Upper lobe of left lung (tissue), 6 donors: ENCODE results near the gene CTDSP1. TPM values are rescaled to one million over a fixed set of nuclear protein-coding genes. Genes with fewer than 3 reads are reported as not detected.

Source experiments
- ATAC-seq, 2 donors: fragments of 200-7000 bp; cut with Tn5 transposase; one replicate each; pipeline ENCODE4 v1.9.1; 2022; ENCODE audit warnings: mild to moderate bottlenecking in 2 of 2, moderate library complexity in 2 of 2; ENCODE audit not compliant: low FRiP score in 2 of 2
- DNase-seq, 2 donors: peaks; one replicate each; pipeline ENCODE4 v3.0.0-alpha.2; 2019 to 2020
- H3K27ac ChIP-seq, 4 donors: fragments of 200-600 bp; sonication (generic); one replicate each; pipeline ENCODE4 v1.5.1; 2016 to 2019
- H3K27me3 ChIP-seq, 4 donors: fragments of 200-600 bp; sonication (generic); one replicate each; pipeline ENCODE4 v1.5.1; 2017 to 2019
- H3K36me3 ChIP-seq, 4 donors: fragments of 200-600 bp; sonication (generic); one replicate each; pipeline ENCODE4 v1.5.1; 2016 to 2019
- H3K4me1 ChIP-seq, 4 donors: fragments of 200-600 bp; sonication (generic); one replicate each; pipeline ENCODE4 v1.5.1; 2018 to 2019
- H3K4me3 ChIP-seq, 4 donors: fragments of 200-600 bp; sonication (generic); one replicate each; pipeline ENCODE4 v1.5.1; 2017 to 2019; ENCODE audit warnings: mild to moderate bottlenecking in 2 of 4, moderate library complexity in 1 of 4
- H3K9me3 ChIP-seq, 4 donors: fragments of 200-600 bp; sonication (generic); one replicate each; pipeline ENCODE4 v1.5.1; 2018 to 2019
- EP300 ChIP-seq, 4 donors: sonication (generic); formaldehyde crosslinking; IDR thresholded peaks; one replicate each; pipeline ENCODE4 v1.5.1; 2017; ENCODE audit warnings: antibody characterized with exemption in 4 of 4, control low read depth in 2 of 4
- POLR2A ChIP-seq, 4 donors: fragments of 450-650 bp; IDR thresholded peaks; one replicate each; pipeline ENCODE4 v1.5.1; 2016 to 2017; ENCODE audit warnings: antibody characterized with exemption in 4 of 4, mild to moderate bottlenecking in 2 of 4
- POLR2AphosphoS5 ChIP-seq, 2 donors: sonication (generic); formaldehyde crosslinking; IDR thresholded peaks; one replicate each; pipeline ENCODE4 v1.5.1; 2017; ENCODE audit warnings: antibody characterized with exemption in 2 of 2
- WGBS, 2 donors: methylation state at CpG; one replicate each; pipeline ENCODE4 v1.1.5; 2017 to 2018; 5-methylcytosine and 5-hydroxymethylcytosine counted together
- total RNA-seq, 6 donors: library from RNA; depleted of rRNA in 4 of 6; stranded (reverse); fragments of >200 nt in 4 of 6; gene quantifications; one replicate each; pipeline versions ENCODE4 v1.1.0 to v1.2.1, GENCODE V29; 2016 to 2021
- TF ChIP-seq, protein P1 (sequence below), 6 experiments: fragments of 450-650 bp in 4 of 6; fragments of 200-600 bp in 2 of 6; sonication (generic) in 2 of 6; IDR thresholded peaks; one replicate each; pipeline ENCODE4 v1.5.1; 2016 to 2019; ENCODE audit warnings: antibody characterized with exemption in 6 of 6
- donor health status: DM: no; HTN: no; CAD: no; lungs with moderate emphysema.
- donor health status: DM: no; HTN: yes; CAD: no; lungs with severe emphysema.

CTDSP1 gene
- total RNA-seq, 6 donors from 2014 or later: 96.6 to 239 (median 189) TPM

DNA sequence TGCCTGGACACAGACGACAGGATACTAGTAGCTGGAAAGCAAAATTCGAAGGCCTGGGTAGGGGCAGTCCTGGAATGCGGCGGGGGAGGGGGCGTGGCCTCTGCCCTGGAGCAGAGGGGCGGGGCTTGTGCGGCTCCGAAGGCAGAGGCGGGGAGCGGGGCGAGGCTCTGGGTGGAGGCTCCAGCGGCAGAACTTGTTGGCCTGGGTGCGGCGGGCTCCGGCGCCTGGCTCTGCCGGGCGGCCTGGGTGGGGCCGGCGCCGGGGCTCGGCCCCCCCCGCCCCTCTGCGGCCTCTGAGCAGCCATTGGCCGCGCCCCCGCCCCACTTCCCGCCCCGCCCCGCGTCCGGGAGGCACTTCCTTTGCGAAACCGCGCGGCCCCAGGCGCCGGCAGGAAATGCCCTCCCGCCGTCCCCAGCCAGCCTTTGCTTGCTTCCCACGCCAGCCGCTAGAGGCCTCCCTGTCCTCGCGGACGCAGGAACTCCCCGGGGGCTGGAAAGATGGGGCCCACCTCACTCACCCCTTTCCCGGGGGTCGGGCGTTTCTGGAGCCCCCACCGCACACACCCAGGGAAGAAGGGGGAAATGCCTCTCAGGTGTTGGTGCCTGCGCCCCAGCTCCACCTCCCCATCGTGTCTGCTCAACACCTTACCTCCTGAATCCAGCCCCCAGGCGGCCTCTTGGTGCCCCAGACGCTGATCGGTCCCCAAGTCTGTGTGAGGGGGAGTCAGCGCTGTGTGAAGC is 6.7 kb downstream of the CTDSP1 start:
- H3K36me3 ChIP-seq: peaks cover 21 to 40% (median 35%) of the 10 kb centered on the region in 4 donors
- DNase-seq: peak; percentile 98 to 100
- TF ChIP-seq, protein P1, sequence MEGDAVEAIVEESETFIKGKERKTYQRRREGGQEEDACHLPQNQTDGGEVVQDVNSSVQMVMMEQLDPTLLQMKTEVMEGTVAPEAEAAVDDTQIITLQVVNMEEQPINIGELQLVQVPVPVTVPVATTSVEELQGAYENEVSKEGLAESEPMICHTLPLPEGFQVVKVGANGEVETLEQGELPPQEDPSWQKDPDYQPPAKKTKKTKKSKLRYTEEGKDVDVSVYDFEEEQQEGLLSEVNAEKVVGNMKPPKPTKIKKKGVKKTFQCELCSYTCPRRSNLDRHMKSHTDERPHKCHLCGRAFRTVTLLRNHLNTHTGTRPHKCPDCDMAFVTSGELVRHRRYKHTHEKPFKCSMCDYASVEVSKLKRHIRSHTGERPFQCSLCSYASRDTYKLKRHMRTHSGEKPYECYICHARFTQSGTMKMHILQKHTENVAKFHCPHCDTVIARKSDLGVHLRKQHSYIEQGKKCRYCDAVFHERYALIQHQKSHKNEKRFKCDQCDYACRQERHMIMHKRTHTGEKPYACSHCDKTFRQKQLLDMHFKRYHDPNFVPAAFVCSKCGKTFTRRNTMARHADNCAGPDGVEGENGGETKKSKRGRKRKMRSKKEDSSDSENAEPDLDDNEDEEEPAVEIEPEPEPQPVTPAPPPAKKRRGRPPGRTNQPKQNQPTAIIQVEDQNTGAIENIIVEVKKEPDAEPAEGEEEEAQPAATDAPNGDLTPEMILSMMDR (IDR thresholded peaks at IDR 0.05): peak; percentile 74 to 91 (median 84)
- TF ChIP-seq POLR2AphosphoS5 (IDR thresholded peaks at IDR 0.05) (peak; percentile 65 to 73), POLR2A (IDR thresholded peaks at IDR 0.05) (peak in 1 of 4 donors; percentile 46), EP300 (IDR thresholded peaks at IDR 0.05) (no peak)
- 0% methylated on average over 4 to 36 of the region's 56 CpGs for WGBS, 2 donors
- H3K27ac ChIP-seq: peak overlapping the region; percentile 80 to 93 (median 88)
- no peaks in the 10 kb centered on the region for H3K9me3 ChIP-seq
- H3K4me3 ChIP-seq: peak overlapping the region in 3 of 4 donors; percentile 34 to 56 (median 53)
- peak; percentile 94 to 95 for ATAC-seq
- H3K27me3 ChIP-seq: no peaks in the 10 kb centered on the region
- peaks cover 42 to 65% (median 55%) of the 10 kb centered on the region in 4 donors for H3K4me1 ChIP-seq

DNA sequence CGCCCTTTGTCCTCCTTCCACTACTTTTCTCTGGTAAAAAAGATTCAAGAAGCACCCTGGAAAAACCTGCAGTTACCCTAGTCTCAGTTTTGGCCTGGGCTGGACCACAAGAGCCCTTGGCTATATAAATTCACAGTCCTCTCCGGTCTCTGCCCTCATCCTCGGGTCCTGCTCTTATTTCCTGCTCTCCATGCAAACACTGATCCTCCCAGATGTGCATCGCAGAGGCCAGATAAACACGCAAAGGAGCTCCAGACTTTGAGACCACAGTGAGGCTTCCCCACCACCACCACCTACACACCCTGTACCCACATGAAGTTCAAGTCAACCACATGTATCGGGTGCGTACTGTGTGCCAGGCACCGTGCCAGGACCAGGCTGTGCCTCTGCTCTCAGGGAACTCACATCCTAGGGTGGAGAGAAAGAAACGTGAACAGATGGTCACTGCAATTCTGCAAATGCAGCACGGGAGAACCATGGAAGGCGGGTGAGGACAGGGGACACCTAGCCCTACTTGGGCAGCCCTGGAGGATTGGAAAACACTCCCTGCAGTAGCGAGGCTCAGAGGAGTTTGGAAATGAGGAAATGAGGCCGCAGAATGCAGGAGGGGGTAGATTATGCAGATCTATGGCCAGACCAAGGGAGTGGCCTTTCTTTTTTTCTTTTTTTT is 7.4 kb downstream of the CTDSP1 start:
- Histone ChIP-seq H3K4me1 (peaks cover 35 to 58% (median 48%) of the 10 kb centered on the region in 4 donors), H3K4me3 (peak overlapping the region in 3 of 4 donors; percentile 34 to 56 (median 53)), H3K36me3 (peaks cover 21 to 33% (median 30%) of the 10 kb centered on the region in 4 donors), H3K27ac (peak overlapping the region; percentile 80 to 88 (median 86)), H3K9me3 (no peaks in the 10 kb centered on the region), H3K27me3 (no peaks in the 10 kb centered on the region)
- TF ChIP-seq POLR2AphosphoS5 (IDR thresholded peaks at IDR 0.05) (peak; percentile 41 to 58), POLR2A (IDR thresholded peaks at IDR 0.05) (no peak)
- 4 to 6% methylated on average over 10 to 13 of the region's 13 CpGs for WGBS, 2 donors
- DNase-seq (peak in 1 of 2 donors; percentile 70), ATAC-seq (peak; percentile 21 to 46)

DNA sequence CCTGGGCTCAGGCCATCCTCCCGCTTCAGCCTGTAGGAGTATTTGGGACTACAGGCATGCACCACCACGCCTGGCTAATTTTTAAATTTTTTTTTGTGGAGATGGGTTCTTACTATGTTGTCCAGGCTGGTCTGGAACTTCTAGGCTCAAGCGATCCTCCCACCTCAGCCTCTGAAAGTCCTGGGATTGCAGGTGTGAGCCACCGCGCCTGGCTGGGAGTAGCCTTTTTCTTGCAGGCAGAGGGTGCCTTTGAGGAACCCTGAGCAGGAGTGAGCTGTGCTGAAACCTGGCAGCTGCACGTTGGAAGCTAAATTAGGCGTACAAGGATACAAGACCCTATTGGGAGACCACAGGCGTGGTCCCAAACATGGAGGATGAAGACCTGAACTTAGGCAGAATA is 8.0 kb downstream of the CTDSP1 start:
- no peak for TF ChIP-seq EP300 (IDR thresholded peaks at IDR 0.05)
- no peak for TF ChIP-seq POLR2AphosphoS5 (IDR thresholded peaks at IDR 0.05)
- TF ChIP-seq, protein P1 (IDR thresholded peaks at IDR 0.05): no peak
- no peak for TF ChIP-seq POLR2A (IDR thresholded peaks at IDR 0.05)
- DNase-seq: no peak
- Histone ChIP-seq H3K27ac (peak overlapping the region in 2 of 4 donors; percentile 84 to 88), H3K9me3 (no peaks in the 10 kb centered on the region), H3K27me3 (no peaks in the 10 kb centered on the region), H3K4me3 (no peak overlapping the region), H3K4me1 (peaks cover 29 to 52% (median 41%) of the 10 kb centered on the region in 4 donors), H3K36me3 (peaks cover 17 to 27% (median 23%) of the 10 kb centered on the region in 4 donors)
- ATAC-seq: no peak
- 89% methylated on average over 8 of the region's 8 CpGs for WGBS, 2 donors

DNA sequence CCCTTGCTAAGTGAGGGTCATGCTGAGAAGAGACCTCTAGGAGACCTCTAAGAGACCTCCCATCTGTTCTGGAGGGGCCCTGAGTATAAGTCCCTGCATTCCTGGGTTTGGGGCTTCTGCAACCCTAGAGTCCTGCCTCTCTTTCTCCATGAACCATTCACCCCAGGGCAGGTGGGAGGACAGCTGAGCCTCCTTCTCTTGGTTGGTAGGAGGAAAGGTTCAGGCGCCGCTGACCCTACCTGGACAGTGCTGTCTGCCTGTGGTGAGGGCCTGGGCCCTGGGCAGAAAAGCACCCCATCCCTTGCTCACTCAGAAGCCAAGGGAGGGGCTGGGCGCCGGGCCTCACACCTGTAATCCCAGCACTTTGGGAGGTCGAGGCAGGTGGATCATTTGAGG is 18.7 kb downstream of the CTDSP1 start:
- H3K36me3 ChIP-seq: no peaks in the 10 kb centered on the region
- no peaks in the 10 kb centered on the region for H3K4me1 ChIP-seq
- H3K27me3 ChIP-seq: no peaks in the 10 kb centered on the region
- DNase-seq (no peak), ATAC-seq (no peak)
- no peak overlapping the region for H3K27ac ChIP-seq
- TF ChIP-seq POLR2A (IDR thresholded peaks at IDR 0.05) (no peak), EP300 (IDR thresholded peaks at IDR 0.05) (no peak), POLR2AphosphoS5 (IDR thresholded peaks at IDR 0.05) (no peak)
- TF ChIP-seq, protein P1 (IDR thresholded peaks at IDR 0.05): no peak
- 60 to 85% methylated on average over 1 to 3 of the region's 5 CpGs for WGBS, 2 donors
- H3K9me3 ChIP-seq: no peaks in the 10 kb centered on the region
- no peak overlapping the region for H3K4me3 ChIP-seq

DNA sequence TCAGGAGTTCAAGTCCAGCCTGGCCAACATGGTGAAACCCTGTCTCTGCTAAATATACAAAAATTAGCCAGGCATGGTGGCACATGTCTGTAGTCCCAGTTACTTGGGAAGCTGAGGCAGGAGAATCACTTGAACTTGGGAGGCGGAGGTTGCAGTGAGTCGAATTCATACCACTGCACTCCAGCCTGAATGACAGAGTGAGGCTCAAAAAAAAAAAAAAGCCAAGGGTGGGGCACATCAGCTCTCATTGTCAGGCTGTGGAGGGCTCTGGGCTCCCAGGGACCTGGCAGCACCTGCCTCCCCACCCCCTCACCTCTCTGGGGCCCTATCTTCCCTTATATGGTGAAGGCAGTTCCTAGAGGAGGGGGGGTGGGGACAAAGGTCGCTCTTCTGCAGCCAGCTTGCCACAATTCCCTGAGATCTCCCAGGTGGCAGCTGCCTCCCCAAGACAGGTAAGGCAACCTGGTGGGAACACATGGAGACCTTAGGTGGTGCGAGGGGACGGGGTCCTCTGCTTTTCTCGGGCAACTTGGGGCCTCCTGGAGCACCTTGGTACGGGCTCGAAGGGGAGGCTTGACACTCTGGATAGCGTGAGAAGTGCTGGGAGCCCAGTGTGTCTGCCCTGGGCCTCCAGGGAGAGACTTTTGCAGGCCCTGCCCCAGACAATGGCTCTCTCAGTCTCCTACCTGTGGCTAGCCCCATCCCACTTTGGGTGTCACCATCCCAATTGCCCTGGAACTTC is 19.2 kb downstream of the CTDSP1 start, which contains the start of gene VIL1:
Gene VIL1 (plus strand): TSS at position 407 of the 742 bp plus-strand sequence. CDS start 4,656 bp downstream, outside the sequence.
- TF ChIP-seq, protein P1 (IDR thresholded peaks at IDR 0.05): no peak
- no peak for TF ChIP-seq EP300 (IDR thresholded peaks at IDR 0.05)
- no peak for TF ChIP-seq POLR2A (IDR thresholded peaks at IDR 0.05)
- no peak for TF ChIP-seq POLR2AphosphoS5 (IDR thresholded peaks at IDR 0.05)
- Histone ChIP-seq H3K4me1 (no peaks in the 10 kb centered on the region), H3K4me3 (peak within 1 kb of the TSS in 1 of 4 donors; percentile 1), H3K36me3 (no peaks in the 10 kb centered on the region), H3K27ac (no peak within 1 kb of the TSS), H3K9me3 (no peaks in the 10 kb centered on the region), H3K27me3 (no peaks in the 10 kb centered on the region)
- 82 to 94% methylated on average over 8 to 9 of the region's 9 CpGs for WGBS, 2 donors
- DNase-seq (no peak), ATAC-seq (peak in 1 of 2 donors; percentile 26)
